B cell (primary cell): ENCODE results near the gene KIF1A. TPM values are rescaled to one million over a fixed set of nuclear protein-coding genes. Genes with fewer than 3 reads are reported as not detected.

ENCODE experiments used
- ATAC-seq: fragments of 200-7000 bp; cut with Tn5 transposase; one replicate; pipeline ENCODE4 v1.10.0; 2021; ENCODE audit warnings: low read depth, mild to moderate bottlenecking, moderate number of reproducible peaks, moderate library complexity
- CTCF ChIA-PET: fragments of 350-600 bp; sonication (Branson Sonifier 250); formaldehyde crosslinking; loops from one replicate; lab custom pipeline; 2021; ENCODE audit warnings: antibody characterized with exemption, inconsistent platforms; lab: Charles Lee
- POLR2A ChIA-PET: fragments of 350-600 bp; sonication (Branson Sonifier 250); formaldehyde crosslinking; loops from one replicate; lab custom pipeline; 2021; ENCODE audit warnings: antibody characterized with exemption; lab: Charles Lee
- DNase-seq: peaks from one replicate; pipeline ENCODE4 v3.0.0; 2013
- H2AFZ ChIP-seq: 2 replicates; pipeline ENCODE4 v1.6.1; 2012; ENCODE audit warnings: mild to moderate bottlenecking, low read depth, low read length; ENCODE audit not compliant: insufficient read depth, poor library complexity, severe bottlenecking
- H3K27ac ChIP-seq, 2 donors: 1 replicate in 1 of 2; 2 replicates in 1 of 2; pipeline ENCODE4 v1.5.1; 2012 to 2013; ENCODE audit warnings: low read length in 2 of 2, mild to moderate bottlenecking in 2 of 2, moderate library complexity in 1 of 2
- H3K27me3 ChIP-seq, 4 experiments: fragments of 200-600 bp in 1 of 4; sonication (generic) in 1 of 4; replicated peaks in 1 of 4; 1 replicate in 2 of 4; 2 replicates in 2 of 4; pipeline versions ENCODE4 v1.6.1 to v1.7.0; 2013 to 2016; ENCODE audit warnings: low read length in 3 of 4, mild to moderate bottlenecking in 2 of 4, mixed read lengths in 1 of 4, moderate library complexity in 1 of 4; ENCODE audit not compliant: insufficient read depth in 4 of 4, control insufficient read depth in 3 of 4; ENCODE audit errors: control extremely low read depth in 1 of 4
- H3K36me3 ChIP-seq, 2 experiments: replicated peaks in 1 of 2; 1 replicate in 1 of 2; 2 replicates in 1 of 2; pipeline versions ENCODE4 v1.6.1 to v1.7.1; 2013; ENCODE audit warnings: low read length in 1 of 2; ENCODE audit not compliant: insufficient read depth in 2 of 2, control insufficient read depth in 1 of 2; ENCODE audit errors: control extremely low read depth in 1 of 2, extremely low read depth in 1 of 2
- H3K4me1 ChIP-seq, 2 donors: fragments of 200-600 bp in 1 of 2; sonication (generic) in 1 of 2; 1 replicate in 1 of 2; 2 replicates in 1 of 2; pipeline versions ENCODE4 v1.5.1 to v1.6.1; 2013 to 2017; ENCODE audit warnings: low read length in 2 of 2; ENCODE audit not compliant: control insufficient read depth in 2 of 2, insufficient read depth in 2 of 2
- H3K4me2 ChIP-seq: replicated peaks from 2 replicates; pipeline ENCODE3; 2012; ENCODE audit warnings: mild to moderate bottlenecking, low read depth, low read length; ENCODE audit not compliant: poor library complexity, severe bottlenecking
- H3K4me3 ChIP-seq, 5 experiments: fragments of 200-600 bp in 1 of 5; sonication (generic) in 1 of 5; 1 replicate in 3 of 5; 2 replicates in 2 of 5; pipeline versions ENCODE4 v1.5.1 to v1.7.0; 2011 to 2016; ENCODE audit warnings: low read length in 4 of 5, mild to moderate bottlenecking in 4 of 5, low read depth in 2 of 5, control low read depth in 1 of 5, moderate library complexity in 1 of 5; ENCODE audit not compliant: insufficient read depth in 1 of 5; ENCODE audit errors: control extremely low read depth in 1 of 5, extremely low read depth in 1 of 5
- H3K79me2 ChIP-seq: fragments of 200-600 bp; sonication (generic); one replicate; pipeline ENCODE4 v1.6.0; 2016; ENCODE audit warnings: low read length; ENCODE audit not compliant: control insufficient read depth, insufficient read depth
- H3K9ac ChIP-seq: fragments of 200-600 bp; sonication (generic); 2 replicates; pipeline ENCODE4 v1.6.1; 2017; ENCODE audit warnings: mild to moderate bottlenecking, low read length, moderate library complexity
- H3K9me3 ChIP-seq, 3 donors: one replicate each; pipeline versions ENCODE4 v1.6.1 to v1.7.1; 2013; ENCODE audit warnings: low read length in 2 of 3; ENCODE audit not compliant: control insufficient read depth in 2 of 3, insufficient read depth in 1 of 3; ENCODE audit errors: control extremely low read depth in 1 of 3
- H4K20me1 ChIP-seq: 2 replicates; pipeline ENCODE4 v1.6.0; 2012; ENCODE audit warnings: mild to moderate bottlenecking, low read length; ENCODE audit not compliant: insufficient read depth, control insufficient read depth, poor library complexity, severe bottlenecking
- H3K27ac Mint-ChIP-seq: one replicate; pipeline ENCODE4 v1.8.0; 2021; ENCODE audit warnings: mixed read lengths
- H3K27me3 Mint-ChIP-seq: one replicate; pipeline ENCODE4 v1.8.0; 2021; ENCODE audit warnings: mixed read lengths
- H3K4me1 Mint-ChIP-seq: one replicate; pipeline ENCODE4 v1.8.0; 2021; ENCODE audit warnings: mixed read lengths
- H3K4me3 Mint-ChIP-seq: one replicate; pipeline ENCODE4 v1.8.0; 2021; ENCODE audit warnings: mixed read lengths
- H3K9me3 Mint-ChIP-seq: one replicate; pipeline ENCODE4 v1.8.0; 2022; ENCODE audit warnings: mixed read lengths; ENCODE audit not compliant: insufficient read depth
- CTCF ChIP-seq: fragments of 200-600 bp; IDR thresholded peaks from one replicate; pipeline ENCODE4 v1.8.0; 2022; ENCODE audit warnings: antibody characterized with exemption, mild to moderate bottlenecking
- EZH2 ChIP-seq: IDR thresholded peaks from 2 replicates; pipeline ENCODE4 v1.6.1; 2012; ENCODE audit warnings: borderline replicate concordance, low read depth, mild to moderate bottlenecking, moderate library complexity, low read length; ENCODE audit not compliant: insufficient read depth, poor library complexity, severe bottlenecking
- WGBS: methylation state at CpG from one replicate; pipeline ENCODE4 v1.1.5; 2013; ENCODE audit warnings: missing lambda C conversion rate; ENCODE audit not compliant: insufficient coverage; 5-methylcytosine and 5-hydroxymethylcytosine counted together
- intact Hi-C: fragments of 100-400 bp; cut with micrococcal nuclease; formaldehyde crosslinking; loops from one replicate; pipeline ENCODE4 v1.10.0; 2022
- polyA plus RNA-seq: library from polyadenylated mRNA; depleted of rRNA; stranded (reverse); fragments of >200 nt; gene quantifications from 2 replicates; pipeline ENCODE4 v1.2.3, GENCODE V29; 2012
- total RNA-seq, 2 donors: library from RNA; stranded (reverse); fragments of 120-200 nt in 1 of 2; gene quantifications; 1 replicate in 1 of 2; 2 replicates in 1 of 2; pipeline versions ENCODE4 v1.2.3 to v1.2.4, GENCODE V29; 2013 to 2022

KIF1A gene
- total and polyA plus RNA-seq, 2 donors (not counting 1 experiment from before 2014, with no cell fraction given), result not detected

GRCh38 chr2:240737512-240737911 is 82.5 kb downstream of the KIF1A start:
- H3K4me3 ChIP-seq, result no peak overlapping the region
- H3K27ac Mint-ChIP-seq, result no peak overlapping the region

More at GRCh38 chr2:240737512-240737911, 82.5 kb downstream of the KIF1A start:
- no peak for TF ChIP-seq CTCF
- no peak for TF ChIP-seq EZH2
- no peaks in the 10 kb centered on the region for H3K4me1 ChIP-seq
- ChIA-PET CTCF (no interaction called here), POLR2A (no interaction called here)
- Mint-ChIP-seq H3K4me3 (no peak overlapping the region), H3K9me3 (no peaks in the 10 kb centered on the region), H3K4me1 (no peaks in the 10 kb centered on the region), H3K27me3 (no peaks in the 10 kb centered on the region)
- H2AFZ ChIP-seq, result no peak overlapping the region
- no peaks in the 10 kb centered on the region for H3K27me3 ChIP-seq
- H4K20me1 ChIP-seq, result no peaks in the 10 kb centered on the region
- no peaks in the 10 kb centered on the region for H3K79me2 ChIP-seq
- no peak overlapping the region for H3K27ac ChIP-seq
- H3K4me2 ChIP-seq, result no peak overlapping the region
- intact Hi-C loops, result no loop called here
- H3K36me3 ChIP-seq, result no peaks in the 10 kb centered on the region
- DNase-seq (no peak), ATAC-seq (no peak)
- no peak overlapping the region for H3K9ac ChIP-seq
- H3K9me3 ChIP-seq, result no peaks in the 10 kb centered on the region
- 80% methylated on average over 3 of the region's 5 CpGs for WGBS
